ENCODE measurements around the gene CNGB1.

CNGB1 gene

GRCh38 chr16:57889522-57889921 is 81.4 kb downstream of the CNGB1 start:
- Histone ChIP-seq H3K9ac (ENCODE audit: low read length) (no peak overlapping the region), H3K9me3 (ENCODE audit: insufficient read depth, low read length) (no peaks in the 10 kb centered on the region), H3F3A (ENCODE audit: insufficient read depth) (no peaks in the 10 kb centered on the region), H4K20me1 (ENCODE audit: low read depth, low read length) (no peaks in the 10 kb centered on the region), H3K27me3 (ENCODE audit: low read length) (no peaks in the 10 kb centered on the region), H3K9me2 (replicated peaks; ENCODE audit: insufficient read depth, low read length) (no peaks in the 10 kb centered on the region), H3K4me3 (ENCODE audit: insufficient read depth, low read length, poor library complexity, severe bottlenecking) (no peak overlapping the region), H3K79me2 (ENCODE audit: insufficient read depth, low read length) (no peaks in the 10 kb centered on the region), H3K36me3 (ENCODE audit: low read length) (no peaks in the 10 kb centered on the region), H3K4me2 (ENCODE audit: low read depth, low read length, poor library complexity, severe bottlenecking) (no peak overlapping the region), H3K27ac (ENCODE audit: low read depth, low read length) (no peak overlapping the region), H2AFZ (ENCODE audit: low read depth, low read length, severe bottlenecking) (no peak overlapping the region)
- TF ChIP-seq CTCF (IDR thresholded peaks at IDR 0.05; ENCODE audit: insufficient read depth, low read length, poor library complexity, severe bottlenecking): no peak
- no peak for TF ChIP-seq EZH2phosphoT487 (conservative IDR thresholded peaks at IDR 0.05; ENCODE audit: low read length)

GRCh38 chr16:57889111-57889510 is 81.8 kb downstream of the CNGB1 start:
- no peak overlapping the region for H3K27ac ChIP-seq (ENCODE audit: low read depth, low read length)
- H4K20me1 ChIP-seq (ENCODE audit: low read depth, low read length): no peaks in the 10 kb centered on the region
- no peaks in the 10 kb centered on the region for H3F3A ChIP-seq (ENCODE audit: insufficient read depth)
- H3K79me2 ChIP-seq (ENCODE audit: insufficient read depth, low read length): no peaks in the 10 kb centered on the region
- TF ChIP-seq EZH2phosphoT487 (conservative IDR thresholded peaks at IDR 0.05; ENCODE audit: low read length) (no peak), CTCF (IDR thresholded peaks at IDR 0.05; ENCODE audit: insufficient read depth, low read length, poor library complexity, severe bottlenecking) (no peak)
- H3K9me3 ChIP-seq (ENCODE audit: insufficient read depth, low read length): no peaks in the 10 kb centered on the region
- no peak overlapping the region for H3K9ac ChIP-seq (ENCODE audit: low read length)
- no peaks in the 10 kb centered on the region for H3K36me3 ChIP-seq (ENCODE audit: low read length)
- H3K9me2 ChIP-seq (replicated peaks; ENCODE audit: insufficient read depth, low read length): no peaks in the 10 kb centered on the region
- H3K4me3 ChIP-seq (ENCODE audit: insufficient read depth, low read length, poor library complexity, severe bottlenecking): no peak overlapping the region
- H3K27me3 ChIP-seq (ENCODE audit: low read length): no peaks in the 10 kb centered on the region
- no peak overlapping the region for H3K4me2 ChIP-seq (ENCODE audit: low read depth, low read length, poor library complexity, severe bottlenecking)
- no peak overlapping the region for H2AFZ ChIP-seq (ENCODE audit: low read depth, low read length, severe bottlenecking)

- no peaks in the 10 kb centered on the region for H3K27me3 ChIP-seq (ENCODE audit: low read length)
- H3K4me2 ChIP-seq (ENCODE audit: low read depth, low read length, poor library complexity, severe bottlenecking): no peak overlapping the region
- no peak for TF ChIP-seq CTCF (IDR thresholded peaks at IDR 0.05; ENCODE audit: insufficient read depth, low read length, poor library complexity, severe bottlenecking)
- TF ChIP-seq EZH2phosphoT487 (conservative IDR thresholded peaks at IDR 0.05; ENCODE audit: low read length): no peak
- no peaks in the 10 kb centered on the region for H4K20me1 ChIP-seq (ENCODE audit: low read depth, low read length)
- H3K36me3 ChIP-seq (ENCODE audit: low read length): no peaks in the 10 kb centered on the region
- no peaks in the 10 kb centered on the region for H3K9me2 ChIP-seq (replicated peaks; ENCODE audit: insufficient read depth, low read length)
- no peak overlapping the region for H3K9ac ChIP-seq (ENCODE audit: low read length)
- no peaks in the 10 kb centered on the region for H3F3A ChIP-seq (ENCODE audit: insufficient read depth)
- H3K79me2 ChIP-seq (ENCODE audit: insufficient read depth, low read length): no peaks in the 10 kb centered on the region
- no peak overlapping the region for H3K27ac ChIP-seq (ENCODE audit: low read depth, low read length)
- H3K9me3 ChIP-seq (ENCODE audit: insufficient read depth, low read length): no peaks in the 10 kb centered on the region
- no peak overlapping the region for H2AFZ ChIP-seq (ENCODE audit: low read depth, low read length, severe bottlenecking)
- no peak overlapping the region for H3K4me3 ChIP-seq (ENCODE audit: insufficient read depth, low read length, poor library complexity, severe bottlenecking)
Measured at GRCh38 chr16:57888128-57888527, 82.8 kb downstream of the CNGB1 start.

All from SU-DHL-6 (cell line).